Ectodermal cell (in vitro differentiated cells): ENCODE measurements around the gene PKNOX2.

Experiments used
- H3K27ac ChIP-seq: 2 replicates; pipeline ENCODE4 v1.7.0; 2013; ENCODE audit warnings: mild to moderate bottlenecking, low read depth, low read length; ENCODE audit not compliant: insufficient read depth, poor library complexity, severe bottlenecking
- H3K27me3 ChIP-seq: 2 replicates; pipeline ENCODE4 v1.7.0; 2013; ENCODE audit warnings: mild to moderate bottlenecking, low read length; ENCODE audit not compliant: insufficient read depth, control insufficient read depth, poor library complexity, severe bottlenecking
- H3K36me3 ChIP-seq: one replicate; pipeline ENCODE4 v1.7.0; 2013; ENCODE audit warnings: low read length; ENCODE audit not compliant: control insufficient read depth, insufficient read depth
- H3K4me1 ChIP-seq: one replicate; pipeline ENCODE4 v1.7.0; 2013; ENCODE audit warnings: low read length; ENCODE audit not compliant: control insufficient read depth, insufficient read depth
- H3K4me3 ChIP-seq: 2 replicates; pipeline ENCODE4 v1.7.0; 2013; ENCODE audit warnings: low read depth, low read length, control low read depth; ENCODE audit not compliant: insufficient read depth
- H3K9me3 ChIP-seq: 2 replicates; pipeline ENCODE4 v1.7.0; 2013; ENCODE audit warnings: mild to moderate bottlenecking, low read length, moderate library complexity; ENCODE audit not compliant: control insufficient read depth
- WGBS, 2 experiments: methylation state at CpG; one replicate each; pipeline ENCODE4 v1.1.7; 2013; ENCODE audit warnings: missing lambda C conversion rate in 2 of 2; 5-methylcytosine and 5-hydroxymethylcytosine counted together

Gene PKNOX2

GRCh38 chr11:125359130-125359529, 194.6 kb downstream of the PKNOX2 start:
- Histone ChIP-seq H3K27me3 (no peaks in the 10 kb centered on the region), H3K4me3 (no peak overlapping the region), H3K27ac (no peak overlapping the region), H3K4me1 (peaks cover 37% of the 10 kb centered on the region), H3K36me3 (peaks cover 10% of the 10 kb centered on the region), H3K9me3 (no peaks in the 10 kb centered on the region)
- WGBS, 2 experiments: 95 to 96% methylated on average over 9 of the region's 9 CpGs

GRCh38 chr11:125360066-125360465, 195.5 kb downstream of the PKNOX2 start:
- Histone ChIP-seq H3K9me3 (no peaks in the 10 kb centered on the region), H3K36me3 (peaks cover 10% of the 10 kb centered on the region), H3K27me3 (no peaks in the 10 kb centered on the region), H3K4me1 (peaks cover 35% of the 10 kb centered on the region), H3K27ac (no peak overlapping the region), H3K4me3 (no peak overlapping the region)
- WGBS, 2 experiments: 93 to 96% methylated on average over 7 of the region's 7 CpGs

- Histone ChIP-seq H3K9me3 (no peaks in the 10 kb centered on the region), H3K27ac (no peak overlapping the region), H3K4me3 (no peak overlapping the region), H3K27me3 (no peaks in the 10 kb centered on the region), H3K36me3 (peaks cover 16% of the 10 kb centered on the region), H3K4me1 (peaks cover 2% of the 10 kb centered on the region)
- WGBS, 2 experiments: 87 to 90% methylated on average over 11 of the region's 11 CpGs
These were observed 199.7 kb downstream of the PKNOX2 start for GRCh38 chr11:125364121-125364826.

GRCh38 chr11:125365196-125365931, 200.8 kb downstream of the PKNOX2 start:
- WGBS, 2 experiments: 99% methylated on average over 6 to 7 of the region's 7 CpGs
- Histone ChIP-seq H3K4me3 (no peak overlapping the region), H3K27me3 (no peaks in the 10 kb centered on the region), H3K9me3 (no peaks in the 10 kb centered on the region), H3K4me1 (peaks cover 13% of the 10 kb centered on the region), H3K27ac (no peak overlapping the region), H3K36me3 (peaks cover 13% of the 10 kb centered on the region)

GRCh38 chr11:125367710-125368109, 203.2 kb downstream of the PKNOX2 start:
- Histone ChIP-seq H3K27ac (no peak overlapping the region), H3K4me3 (no peak overlapping the region), H3K36me3 (peaks cover 6% of the 10 kb centered on the region), H3K27me3 (no peaks in the 10 kb centered on the region), H3K4me1 (peaks cover 34% of the 10 kb centered on the region), H3K9me3 (no peaks in the 10 kb centered on the region)
- WGBS, 2 experiments: 93 to 94% methylated on average over 8 of the region's 8 CpGs

- Histone ChIP-seq H3K9me3 (no peaks in the 10 kb centered on the region), H3K4me3 (no peak overlapping the region), H3K27me3 (no peaks in the 10 kb centered on the region), H3K36me3 (peaks cover 6% of the 10 kb centered on the region), H3K27ac (no peak overlapping the region), H3K4me1 (peaks cover 40% of the 10 kb centered on the region)
- WGBS, 2 experiments: 93 to 96% methylated on average over 3 to 4 of the region's 4 CpGs
These were observed 204.2 kb downstream of the PKNOX2 start for GRCh38 chr11:125368757-125369156.

GRCh38 chr11:125369808-125370207, 205.3 kb downstream of the PKNOX2 start:
- Histone ChIP-seq H3K27ac (no peak overlapping the region), H3K4me3 (no peak overlapping the region), H3K27me3 (no peaks in the 10 kb centered on the region), H3K36me3 (peaks cover 6% of the 10 kb centered on the region), H3K9me3 (no peaks in the 10 kb centered on the region), H3K4me1 (peaks cover 42% of the 10 kb centered on the region)
- WGBS, 2 experiments: 79 to 85% methylated on average over 6 of the region's 6 CpGs

GRCh38 chr11:125370561-125371389, 206.2 kb downstream of the PKNOX2 start:
- peaks cover 6% of the 10 kb centered on the region for H3K36me3 ChIP-seq
- no peak overlapping the region for H3K4me3 ChIP-seq
- peak overlapping the region; percentile 89 for H3K27ac ChIP-seq
- no peaks in the 10 kb centered on the region for H3K9me3 ChIP-seq
- no peaks in the 10 kb centered on the region for H3K27me3 ChIP-seq
- 15 to 19% methylated on average over 18 of the region's 18 CpGs for WGBS, 2 experiments
- H3K4me1 ChIP-seq: peaks cover 45% of the 10 kb centered on the region

GRCh38 chr11:125371431-125371935, 206.9 kb downstream of the PKNOX2 start:
- Histone ChIP-seq H3K27me3 (no peaks in the 10 kb centered on the region), H3K4me3 (no peak overlapping the region), H3K9me3 (no peaks in the 10 kb centered on the region), H3K4me1 (peaks cover 52% of the 10 kb centered on the region), H3K27ac (peak overlapping the region; percentile 89), H3K36me3 (peaks cover 6% of the 10 kb centered on the region)
- 4 to 6% methylated on average over 11 of the region's 11 CpGs for WGBS, 2 experiments

- Histone ChIP-seq H3K27ac (peak overlapping the region; percentile 89), H3K27me3 (no peaks in the 10 kb centered on the region), H3K4me1 (peaks cover 54% of the 10 kb centered on the region), H3K4me3 (no peak overlapping the region), H3K36me3 (peaks cover 6% of the 10 kb centered on the region), H3K9me3 (no peaks in the 10 kb centered on the region)
- 78 to 83% methylated on average over 14 of the region's 14 CpGs for WGBS, 2 experiments
These were observed 207.5 kb downstream of the PKNOX2 start for GRCh38 chr11:125372088-125372487.
